Measurements from ENCODE around the gene FAM168A.
A peak's percentile ranks its signal among the peaks of the same experiment; 100 is the strongest.

The FAM168A gene

GRCh38 chr11:73493956-73494598 lies 103.8 kb downstream of the FAM168A start:
- Histone ChIP-seq H3K36me3 (ENCODE audit: low read length) (no peaks in the 10 kb centered on the region), H3K9me3 (ENCODE audit: insufficient read depth, low read length) (no peaks in the 10 kb centered on the region), H3K27ac (ENCODE audit: low read depth, low read length) (no peak overlapping the region), H3K9me2 (replicated peaks; ENCODE audit: insufficient read depth, low read length) (no peaks in the 10 kb centered on the region), H4K20me1 (ENCODE audit: low read depth, low read length) (peaks cover 15% of the 10 kb centered on the region; the same call in 1 of the 2 replicates), H3F3A (ENCODE audit: insufficient read depth) (no peaks in the 10 kb centered on the region), H3K27me3 (ENCODE audit: low read length) (no peaks in the 10 kb centered on the region), H3K79me2 (ENCODE audit: insufficient read depth, low read length) (no peaks in the 10 kb centered on the region), H3K4me3 (ENCODE audit: insufficient read depth, low read length, poor library complexity, severe bottlenecking) (no peak overlapping the region), H2AFZ (ENCODE audit: low read depth, low read length, severe bottlenecking) (no peak overlapping the region), H3K4me2 (ENCODE audit: low read depth, low read length, poor library complexity, severe bottlenecking) (no peak overlapping the region), H3K9ac (ENCODE audit: low read length) (no peak overlapping the region)
- TF ChIP-seq EZH2phosphoT487 (conservative IDR thresholded peaks at IDR 0.05; ENCODE audit: low read length) = no peak

DNA sequence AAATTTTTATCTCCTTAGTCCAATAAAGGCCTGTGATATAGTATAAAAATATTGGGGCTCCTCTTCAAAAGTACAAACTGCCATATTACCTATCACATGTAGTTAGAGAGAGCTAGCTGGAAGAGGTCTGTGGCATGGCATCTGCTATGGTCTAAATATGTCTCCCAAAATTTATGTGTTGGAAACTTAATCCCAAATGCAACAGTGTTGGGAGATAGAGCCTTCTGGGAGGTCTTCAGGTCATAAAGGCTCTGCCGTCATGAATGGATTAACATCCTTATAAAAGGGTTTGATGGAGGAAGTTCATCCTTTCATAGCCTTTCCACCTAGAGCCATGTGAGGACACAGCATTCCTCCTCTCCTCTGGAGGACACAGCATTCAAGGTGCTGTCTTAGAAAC lies 116.3 kb downstream of the FAM168A start:
- Histone ChIP-seq H2AFZ (ENCODE audit: low read depth, low read length, severe bottlenecking) (no peak overlapping the region), H3K79me2 (ENCODE audit: insufficient read depth, low read length) (no peaks in the 10 kb centered on the region), H3K9me3 (ENCODE audit: insufficient read depth, low read length) (no peaks in the 10 kb centered on the region), H3K9ac (ENCODE audit: low read length) (no peak overlapping the region), H3K9me2 (replicated peaks; ENCODE audit: insufficient read depth, low read length) (no peaks in the 10 kb centered on the region), H3K4me3 (ENCODE audit: insufficient read depth, low read length, poor library complexity, severe bottlenecking) (no peak overlapping the region), H4K20me1 (ENCODE audit: low read depth, low read length) (peaks cover 11% of the 10 kb centered on the region; the same call in 1 of the 2 replicates), H3K4me2 (ENCODE audit: low read depth, low read length, poor library complexity, severe bottlenecking) (no peak overlapping the region), H3K27ac (ENCODE audit: low read depth, low read length) (no peak overlapping the region), H3K27me3 (ENCODE audit: low read length) (no peaks in the 10 kb centered on the region), H3K36me3 (ENCODE audit: low read length) (no peaks in the 10 kb centered on the region), H3F3A (ENCODE audit: insufficient read depth) (peaks cover 6% of the 10 kb centered on the region; the same call in 1 of the 2 replicates)
- no peak for TF ChIP-seq EZH2phosphoT487 (conservative IDR thresholded peaks at IDR 0.05; ENCODE audit: low read length)
- TF ChIP-seq CTCF (IDR thresholded peaks at IDR 0.05; ENCODE audit: insufficient read depth, low read length, poor library complexity, severe bottlenecking) = no peak

GRCh38 chr11:73480677-73481076 lies 117.2 kb downstream of the FAM168A start:
- H3K9me2 ChIP-seq (replicated peaks; ENCODE audit: insufficient read depth, low read length) = no peaks in the 10 kb centered on the region
- H3K4me3 ChIP-seq (ENCODE audit: insufficient read depth, low read length, poor library complexity, severe bottlenecking) = no peak overlapping the region
- H3K79me2 ChIP-seq (ENCODE audit: insufficient read depth, low read length) = no peaks in the 10 kb centered on the region
- H3K4me2 ChIP-seq (ENCODE audit: low read depth, low read length, poor library complexity, severe bottlenecking) = no peak overlapping the region
- H3K27me3 ChIP-seq (ENCODE audit: low read length) = no peaks in the 10 kb centered on the region
- peaks cover 6% of the 10 kb centered on the region; the same call in 1 of the 2 replicates for H3F3A ChIP-seq (ENCODE audit: insufficient read depth)
- H3K27ac ChIP-seq (ENCODE audit: low read depth, low read length) = no peak overlapping the region
- no peaks in the 10 kb centered on the region for H3K9me3 ChIP-seq (ENCODE audit: insufficient read depth, low read length)
- H3K36me3 ChIP-seq (ENCODE audit: low read length) = no peaks in the 10 kb centered on the region
- peaks cover 11% of the 10 kb centered on the region for H4K20me1 ChIP-seq (ENCODE audit: low read depth, low read length)
- no peak overlapping the region for H3K9ac ChIP-seq (ENCODE audit: low read length)
- no peak overlapping the region for H2AFZ ChIP-seq (ENCODE audit: low read depth, low read length, severe bottlenecking)
- TF ChIP-seq EZH2phosphoT487 (conservative IDR thresholded peaks at IDR 0.05; ENCODE audit: low read length) = no peak
- TF ChIP-seq CTCF (IDR thresholded peaks at IDR 0.05; ENCODE audit: insufficient read depth, low read length, poor library complexity, severe bottlenecking) = no peak

- no peak overlapping the region for H3K9ac ChIP-seq (ENCODE audit: low read length)
- H3K36me3 ChIP-seq (ENCODE audit: low read length) = no peaks in the 10 kb centered on the region
- peaks cover 6% of the 10 kb centered on the region; the same call in 1 of the 2 replicates for H3F3A ChIP-seq (ENCODE audit: insufficient read depth)
- no peak overlapping the region for H3K27ac ChIP-seq (ENCODE audit: low read depth, low read length)
- no peak overlapping the region for H3K4me2 ChIP-seq (ENCODE audit: low read depth, low read length, poor library complexity, severe bottlenecking)
- no peaks in the 10 kb centered on the region for H3K9me2 ChIP-seq (replicated peaks; ENCODE audit: insufficient read depth, low read length)
- no peak overlapping the region for H3K4me3 ChIP-seq (ENCODE audit: insufficient read depth, low read length, poor library complexity, severe bottlenecking)
- peaks cover 13% of the 10 kb centered on the region for H4K20me1 ChIP-seq (ENCODE audit: low read depth, low read length)
- H3K79me2 ChIP-seq (ENCODE audit: insufficient read depth, low read length) = no peaks in the 10 kb centered on the region; the same call in 1 of the 2 replicates
- H3K27me3 ChIP-seq (ENCODE audit: low read length) = no peaks in the 10 kb centered on the region
- no peak overlapping the region for H2AFZ ChIP-seq (ENCODE audit: low read depth, low read length, severe bottlenecking)
- H3K9me3 ChIP-seq (ENCODE audit: insufficient read depth, low read length) = no peaks in the 10 kb centered on the region
- TF ChIP-seq CTCF (IDR thresholded peaks at IDR 0.05; ENCODE audit: insufficient read depth, low read length, poor library complexity, severe bottlenecking) (peak; percentile 84), EZH2phosphoT487 (conservative IDR thresholded peaks at IDR 0.05; ENCODE audit: low read length) (no peak)
These were observed 119.1 kb downstream of the FAM168A start for GRCh38 chr11:73478737-73479347.
